ENCODE results near the gene ABCC9.
"Not testable (repeated sequence)": the region's sequence is repeated elsewhere in the genome, so short reads cannot be mapped to it uniquely, and the experiment has no call there.

The ABCC9 gene

DNA sequence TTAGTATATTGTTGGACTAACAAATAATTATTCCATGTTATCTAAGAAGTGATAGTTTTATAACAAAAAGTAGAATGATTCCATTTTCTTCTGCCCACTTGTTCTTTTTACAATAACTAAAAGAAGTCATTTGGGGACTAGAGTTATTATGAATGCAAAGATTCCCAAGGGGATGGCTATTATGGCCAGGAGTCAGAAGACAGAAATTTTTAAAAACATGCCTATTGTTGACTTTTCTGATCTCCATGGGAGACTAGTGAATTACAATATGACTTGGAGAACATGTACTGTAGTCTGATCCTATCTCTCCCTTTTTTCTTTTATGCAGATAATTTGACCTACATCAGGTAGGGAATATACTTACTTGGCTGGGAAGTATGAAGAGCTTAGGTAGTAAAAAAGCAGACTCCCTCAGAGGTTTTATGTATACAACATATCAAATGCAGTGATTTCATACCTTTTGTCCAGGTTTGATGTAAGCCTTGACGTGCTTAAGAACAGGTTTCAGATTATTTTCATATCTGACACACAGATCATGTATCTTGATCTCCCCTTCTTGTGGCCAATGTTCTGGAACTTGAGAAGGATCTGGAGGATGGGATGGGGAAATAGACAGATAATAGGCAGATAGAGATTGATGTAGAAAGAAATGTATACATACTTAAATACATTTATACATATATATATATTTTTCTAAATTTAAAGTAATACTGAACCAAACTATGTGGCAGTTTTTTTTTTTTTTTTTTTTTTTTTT lies 125.7 kb downstream of the ABCC9 start:
- DNase-seq (ENCODE audit: low read depth in 3 of 3), result no peak

GRCh38 chr12:21814814-21815213 lies 126.4 kb downstream of the ABCC9 start:
- DNase-seq (ENCODE audit: low read depth in 3 of 3), result no peak

DNA sequence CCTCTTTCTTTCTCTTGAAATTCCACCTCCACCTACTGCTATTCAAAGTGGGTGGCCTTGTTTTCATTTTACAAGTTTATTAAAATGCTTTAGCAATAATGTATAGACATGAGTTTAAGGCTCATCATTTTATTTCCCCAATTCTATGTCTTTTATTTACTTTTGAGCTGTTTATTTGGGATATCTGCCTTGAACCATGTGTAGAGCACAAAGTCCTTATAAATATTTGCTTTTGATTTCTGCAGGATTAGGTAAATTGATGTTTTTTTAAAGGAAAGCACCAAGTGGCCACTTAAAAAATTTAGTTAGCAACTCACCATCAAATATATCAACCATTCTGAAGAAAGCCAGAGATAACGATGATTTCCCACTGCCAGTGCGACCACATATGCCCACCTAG lies 126.9 kb downstream of the ABCC9 start:
- DNase-seq (ENCODE audit: low read depth in 3 of 3), result no peak

DNA sequence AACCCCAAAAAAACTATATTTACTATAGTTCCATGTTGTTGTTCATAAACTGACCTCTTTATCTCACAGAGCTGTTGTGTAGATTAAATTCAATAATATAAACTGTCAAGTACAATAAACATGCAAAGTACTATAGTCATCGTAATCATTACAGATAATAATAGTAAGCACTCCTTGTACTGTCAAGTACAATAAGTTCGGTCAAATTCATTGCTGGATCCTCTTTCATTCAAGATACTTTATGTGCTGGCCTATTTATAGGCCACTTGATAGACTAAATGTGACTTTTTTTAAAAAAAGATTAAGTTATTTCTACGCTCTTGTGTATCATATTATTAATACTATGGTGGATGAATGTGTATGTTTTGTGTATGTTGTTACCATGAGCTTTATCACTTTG lies 127.5 kb downstream of the ABCC9 start:
- no peak for DNase-seq (ENCODE audit: low read depth in 3 of 3)

- no peak for DNase-seq (ENCODE audit: low read depth in 3 of 3)
Measured at GRCh38 chr12:21813125-21813524, 128.1 kb downstream of the ABCC9 start.

DNA sequence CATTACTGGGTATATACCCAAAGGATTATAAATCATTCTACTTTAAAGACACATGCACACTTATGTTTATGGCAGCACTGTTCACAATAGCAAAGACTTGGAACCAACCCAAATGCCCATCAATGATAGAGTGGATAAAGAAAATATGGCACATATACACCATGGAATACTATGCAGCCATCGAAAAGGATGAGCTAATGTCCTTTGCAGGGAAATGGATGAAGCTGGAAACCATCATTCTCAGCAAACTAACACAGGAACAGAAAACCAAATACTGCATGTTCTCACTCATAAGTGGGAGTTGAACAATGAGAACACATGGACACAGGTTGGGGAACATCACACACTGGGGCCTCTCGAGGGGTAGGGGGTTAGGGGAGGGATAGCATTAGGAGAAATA lies 128.9 kb downstream of the ABCC9 start:
- not testable (repeated sequence) for DNase-seq (ENCODE audit: low read depth in 3 of 3)

DNA sequence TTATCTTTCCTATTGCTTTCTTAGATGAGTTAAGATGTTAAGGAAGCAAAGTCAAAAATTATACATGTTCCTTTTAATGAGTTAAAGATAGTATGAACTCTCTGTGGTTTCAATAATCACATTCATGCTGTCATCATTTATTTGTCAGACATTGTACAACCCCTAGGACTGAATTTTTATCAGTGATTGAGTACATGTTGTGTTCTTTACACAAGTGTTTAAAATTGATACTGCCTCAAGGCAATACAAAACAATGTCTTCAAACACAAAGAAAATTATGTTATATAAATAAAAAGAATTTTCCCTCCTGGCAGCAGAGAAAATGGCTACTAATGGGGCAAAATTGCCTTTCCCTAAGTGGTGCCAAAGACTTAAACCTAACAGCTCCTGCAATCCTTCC lies 132.1 kb downstream of the ABCC9 start:
- no peak for DNase-seq (ENCODE audit: low read depth in 3 of 3)

- DNase-seq (ENCODE audit: low read depth in 3 of 3), result no peak
Measured at GRCh38 chr12:21806255-21806654, 135.0 kb downstream of the ABCC9 start.

GRCh38 chr12:21801522-21802288 lies 139.5 kb downstream of the ABCC9 start:
- DNase-seq (ENCODE audit: low read depth in 3 of 3), result no peak

DNA sequence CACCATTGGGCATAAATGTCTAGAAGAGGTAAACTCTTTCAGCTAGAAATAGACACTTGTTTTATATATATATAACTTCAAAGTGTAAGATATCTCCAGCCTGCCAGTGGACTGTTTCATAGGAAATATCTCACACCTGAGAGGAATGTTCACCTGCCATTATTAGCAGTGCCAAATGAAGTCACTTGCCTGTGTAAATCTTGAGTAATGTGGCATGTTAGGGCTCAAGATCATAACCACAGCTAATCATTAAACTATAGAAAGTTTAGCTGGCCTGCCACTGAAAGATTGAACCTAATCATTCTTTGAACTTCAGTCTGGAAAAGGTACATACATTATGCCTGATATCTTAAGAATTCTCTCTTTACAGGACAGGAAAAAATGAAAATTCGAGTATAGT lies 141.2 kb downstream of the ABCC9 start:
- DNase-seq (ENCODE audit: low read depth in 3 of 3), result no peak

DNA sequence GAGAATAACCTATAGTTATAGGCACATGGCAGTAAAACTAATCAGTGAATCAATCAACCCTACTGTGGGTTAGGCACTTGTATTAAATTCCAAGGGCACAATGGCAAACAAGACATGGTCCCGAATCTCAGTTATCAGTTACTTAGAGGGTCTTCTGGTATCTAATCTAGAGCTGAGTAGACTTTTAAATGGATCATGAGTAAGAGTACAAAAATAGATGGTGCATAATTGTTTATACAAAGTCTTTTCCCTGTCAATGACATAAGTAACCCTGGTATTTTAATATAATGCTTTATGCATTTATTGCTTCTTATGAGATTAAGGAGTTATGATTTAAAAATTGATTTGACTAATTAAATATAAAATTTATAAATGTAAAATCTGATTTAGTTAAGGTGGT lies 143.7 kb downstream of the ABCC9 start:
- no peak for DNase-seq (ENCODE audit: low read depth in 3 of 3)

- no peak for DNase-seq (ENCODE audit: low read depth in 3 of 3)
Measured at GRCh38 chr12:21795648-21796328, 145.4 kb downstream of the ABCC9 start.

GRCh38 chr12:21794807-21795595 lies 146.2 kb downstream of the ABCC9 start:
- DNase-seq (ENCODE audit: low read depth in 3 of 3), result not testable (repeated sequence)

DNA sequence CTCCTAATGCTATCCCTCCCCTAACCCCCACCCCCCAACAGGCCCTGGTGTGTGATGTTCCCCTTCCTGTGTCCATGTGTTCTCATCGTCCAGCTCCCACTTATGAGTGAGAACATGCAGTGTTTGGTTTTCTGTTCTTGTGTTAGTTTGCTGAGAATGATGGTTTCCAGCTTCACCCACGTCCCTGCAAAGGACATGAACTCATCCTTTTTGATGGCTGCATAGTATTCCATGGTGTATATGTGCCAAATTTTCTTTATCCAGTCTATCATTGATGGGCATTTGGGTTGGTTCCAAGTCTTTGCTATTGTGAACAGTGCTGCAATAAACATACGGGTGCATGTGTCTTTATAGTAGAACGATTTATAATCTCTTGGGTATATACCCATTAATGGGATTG lies 151.5 kb downstream of the ABCC9 start:
- DNase-seq (ENCODE audit: low read depth in 3 of 3), result not testable (repeated sequence)

GRCh38 chr12:21788089-21788983 lies 152.9 kb downstream of the ABCC9 start:
- no peak for DNase-seq (ENCODE audit: low read depth in 3 of 3)

DNA sequence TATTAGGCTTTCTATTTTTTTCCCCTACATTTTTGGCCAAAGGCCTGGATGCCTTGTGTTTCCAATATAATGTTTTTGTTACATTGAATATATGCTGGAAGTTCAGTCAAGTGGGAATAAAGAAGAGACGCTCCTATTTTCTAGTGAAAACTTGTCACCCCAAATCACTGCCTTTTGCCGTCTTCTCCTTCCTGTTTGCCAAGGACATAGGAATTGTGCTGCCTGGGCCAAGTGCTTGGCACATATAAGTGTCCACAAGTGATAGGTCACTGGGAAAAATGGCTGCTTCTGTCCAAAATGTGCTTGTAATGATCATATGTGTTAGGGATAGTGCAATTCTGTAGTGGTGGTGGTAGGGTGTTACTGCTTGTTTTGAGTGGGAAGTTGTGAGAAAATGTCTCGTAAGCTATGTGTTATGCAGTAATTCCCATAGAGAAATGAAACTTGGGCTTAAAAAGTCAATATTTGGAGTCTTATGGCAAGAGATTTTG lies 155.1 kb downstream of the ABCC9 start:
- DNase-seq (ENCODE audit: low read depth in 3 of 3), result no peak

- DNase-seq (ENCODE audit: low read depth in 3 of 3), result not testable (repeated sequence)
Measured at GRCh38 chr12:21782723-21783122, 158.5 kb downstream of the ABCC9 start.

GRCh38 chr12:21780786-21781185 lies 160.4 kb downstream of the ABCC9 start:
- DNase-seq (ENCODE audit: low read depth in 3 of 3), result no peak

- no peak for DNase-seq (ENCODE audit: low read depth in 3 of 3)
Measured at GRCh38 chr12:21776175-21776574, 165.1 kb downstream of the ABCC9 start.

GRCh38 chr12:21775133-21775820 lies 165.9 kb downstream of the ABCC9 start:
- DNase-seq (ENCODE audit: low read depth in 3 of 3), result no peak

Measured in stimulated activated CD4-positive, alpha-beta T cell treated with anti-CD3 and anti-CD28 coated beads, TNF-alpha, amount 100 ng/mL, for 24 hours (primary cell).